GM23338 (cell line): ENCODE results near the gene FAM209B.

Experiments
- EZH2 ChIP-seq: fragments of 200-600 bp; sonication (generic); IDR thresholded peaks from one replicate; pipeline ENCODE4 v1.8.0; 2017; ENCODE audit warnings: antibody characterized with exemption, mild to moderate bottlenecking, low read depth; ENCODE audit not compliant: unreplicated experiment
- EZH2phosphoT487 ChIP-seq: fragments of 200-600 bp; sonication (generic); IDR thresholded peaks from one replicate; pipeline ENCODE4 v1.8.1; 2018; ENCODE audit warnings: antibody characterized with exemption; ENCODE audit not compliant: unreplicated experiment
- JUNB ChIP-seq: IDR thresholded peaks from one replicate; pipeline ENCODE4 v1.6.1; 2016; ENCODE audit warnings: antibody characterized with exemption; ENCODE audit not compliant: unreplicated experiment
- NANOG ChIP-seq: IDR thresholded peaks from 2 replicates; pipeline ENCODE4 v1.6.1; 2016; ENCODE audit warnings: antibody characterized with exemption, borderline replicate concordance
- POLR2AphosphoS5 ChIP-seq: IDR thresholded peaks from 2 replicates; pipeline ENCODE4 v1.6.1; 2016; ENCODE audit warnings: antibody characterized with exemption, low read depth
- REST ChIP-seq: IDR thresholded peaks from one replicate; pipeline ENCODE4 v1.6.1; 2018; ENCODE audit warnings: antibody characterized with exemption; ENCODE audit not compliant: unreplicated experiment
- ZNF114 ChIP-seq: fragments of 250-450 bp; sonication (Bioruptor Pico); IDR thresholded peaks from 2 replicates; pipeline ENCODE4 v1.5.0; 2020; ENCODE audit warnings: mild to moderate bottlenecking, moderate library complexity
- TF ChIP-seq, protein P1 (sequence below), 2 experiments: fragments of 200-600 bp in 1 of 2; sonication (generic) in 1 of 2; conservative IDR thresholded peaks; 2 replicates each; pipeline versions ENCODE4 v1.5.1 to v1.6.1; 2016 to 2017; ENCODE audit warnings: antibody characterized with exemption in 2 of 2, low read depth in 2 of 2, mild to moderate bottlenecking in 2 of 2, moderate library complexity in 1 of 2
- TF ChIP-seq, protein P2 (sequence below): IDR thresholded peaks from 2 replicates; pipeline ENCODE4 v1.6.1; 2016; ENCODE audit warnings: antibody characterized with exemption
- TF ChIP-seq, protein P3 (sequence below): fragments of 250-450 bp; sonication (Bioruptor Pico); IDR thresholded peaks from 2 replicates; pipeline ENCODE4 v1.5.0; 2020; ENCODE audit warnings: mild to moderate bottlenecking, moderate library complexity

DNA sequence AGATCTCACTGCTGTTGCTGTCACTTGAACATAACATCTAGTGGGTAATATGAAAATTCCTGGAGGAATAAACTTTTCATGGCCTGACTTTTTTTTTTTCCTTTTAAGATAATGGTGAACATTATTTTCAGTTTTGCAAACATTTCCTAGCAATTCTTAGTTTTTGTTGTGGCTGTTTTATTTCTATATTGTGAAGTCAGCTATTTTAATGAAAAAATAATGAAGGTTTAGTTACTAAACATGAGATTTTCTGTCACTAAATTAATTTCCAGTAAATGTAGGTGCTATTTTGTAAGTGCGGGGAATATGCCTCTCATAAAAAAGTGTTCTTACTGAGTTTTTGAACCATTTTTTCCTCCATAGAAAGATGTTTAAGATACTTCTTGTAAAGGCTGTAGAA, 31.9 kb upstream of the FAM209B start:
- TF ChIP-seq, protein P1, sequence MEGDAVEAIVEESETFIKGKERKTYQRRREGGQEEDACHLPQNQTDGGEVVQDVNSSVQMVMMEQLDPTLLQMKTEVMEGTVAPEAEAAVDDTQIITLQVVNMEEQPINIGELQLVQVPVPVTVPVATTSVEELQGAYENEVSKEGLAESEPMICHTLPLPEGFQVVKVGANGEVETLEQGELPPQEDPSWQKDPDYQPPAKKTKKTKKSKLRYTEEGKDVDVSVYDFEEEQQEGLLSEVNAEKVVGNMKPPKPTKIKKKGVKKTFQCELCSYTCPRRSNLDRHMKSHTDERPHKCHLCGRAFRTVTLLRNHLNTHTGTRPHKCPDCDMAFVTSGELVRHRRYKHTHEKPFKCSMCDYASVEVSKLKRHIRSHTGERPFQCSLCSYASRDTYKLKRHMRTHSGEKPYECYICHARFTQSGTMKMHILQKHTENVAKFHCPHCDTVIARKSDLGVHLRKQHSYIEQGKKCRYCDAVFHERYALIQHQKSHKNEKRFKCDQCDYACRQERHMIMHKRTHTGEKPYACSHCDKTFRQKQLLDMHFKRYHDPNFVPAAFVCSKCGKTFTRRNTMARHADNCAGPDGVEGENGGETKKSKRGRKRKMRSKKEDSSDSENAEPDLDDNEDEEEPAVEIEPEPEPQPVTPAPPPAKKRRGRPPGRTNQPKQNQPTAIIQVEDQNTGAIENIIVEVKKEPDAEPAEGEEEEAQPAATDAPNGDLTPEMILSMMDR (conservative IDR thresholded peaks at IDR 0.05; ENCODE audit: low read depth in 2 of 2): no peak
- no peak for TF ChIP-seq ZNF114 (CRISPR knock-in tag)
- TF ChIP-seq EZH2: no peak
- TF ChIP-seq, protein P2, sequence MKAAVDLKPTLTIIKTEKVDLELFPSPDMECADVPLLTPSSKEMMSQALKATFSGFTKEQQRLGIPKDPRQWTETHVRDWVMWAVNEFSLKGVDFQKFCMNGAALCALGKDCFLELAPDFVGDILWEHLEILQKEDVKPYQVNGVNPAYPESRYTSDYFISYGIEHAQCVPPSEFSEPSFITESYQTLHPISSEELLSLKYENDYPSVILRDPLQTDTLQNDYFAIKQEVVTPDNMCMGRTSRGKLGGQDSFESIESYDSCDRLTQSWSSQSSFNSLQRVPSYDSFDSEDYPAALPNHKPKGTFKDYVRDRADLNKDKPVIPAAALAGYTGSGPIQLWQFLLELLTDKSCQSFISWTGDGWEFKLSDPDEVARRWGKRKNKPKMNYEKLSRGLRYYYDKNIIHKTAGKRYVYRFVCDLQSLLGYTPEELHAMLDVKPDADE: no peak
- TF ChIP-seq REST: no peak
- no peak for TF ChIP-seq POLR2AphosphoS5
- TF ChIP-seq EZH2phosphoT487: no peak
- TF ChIP-seq JUNB: no peak
- TF ChIP-seq, protein P3, sequence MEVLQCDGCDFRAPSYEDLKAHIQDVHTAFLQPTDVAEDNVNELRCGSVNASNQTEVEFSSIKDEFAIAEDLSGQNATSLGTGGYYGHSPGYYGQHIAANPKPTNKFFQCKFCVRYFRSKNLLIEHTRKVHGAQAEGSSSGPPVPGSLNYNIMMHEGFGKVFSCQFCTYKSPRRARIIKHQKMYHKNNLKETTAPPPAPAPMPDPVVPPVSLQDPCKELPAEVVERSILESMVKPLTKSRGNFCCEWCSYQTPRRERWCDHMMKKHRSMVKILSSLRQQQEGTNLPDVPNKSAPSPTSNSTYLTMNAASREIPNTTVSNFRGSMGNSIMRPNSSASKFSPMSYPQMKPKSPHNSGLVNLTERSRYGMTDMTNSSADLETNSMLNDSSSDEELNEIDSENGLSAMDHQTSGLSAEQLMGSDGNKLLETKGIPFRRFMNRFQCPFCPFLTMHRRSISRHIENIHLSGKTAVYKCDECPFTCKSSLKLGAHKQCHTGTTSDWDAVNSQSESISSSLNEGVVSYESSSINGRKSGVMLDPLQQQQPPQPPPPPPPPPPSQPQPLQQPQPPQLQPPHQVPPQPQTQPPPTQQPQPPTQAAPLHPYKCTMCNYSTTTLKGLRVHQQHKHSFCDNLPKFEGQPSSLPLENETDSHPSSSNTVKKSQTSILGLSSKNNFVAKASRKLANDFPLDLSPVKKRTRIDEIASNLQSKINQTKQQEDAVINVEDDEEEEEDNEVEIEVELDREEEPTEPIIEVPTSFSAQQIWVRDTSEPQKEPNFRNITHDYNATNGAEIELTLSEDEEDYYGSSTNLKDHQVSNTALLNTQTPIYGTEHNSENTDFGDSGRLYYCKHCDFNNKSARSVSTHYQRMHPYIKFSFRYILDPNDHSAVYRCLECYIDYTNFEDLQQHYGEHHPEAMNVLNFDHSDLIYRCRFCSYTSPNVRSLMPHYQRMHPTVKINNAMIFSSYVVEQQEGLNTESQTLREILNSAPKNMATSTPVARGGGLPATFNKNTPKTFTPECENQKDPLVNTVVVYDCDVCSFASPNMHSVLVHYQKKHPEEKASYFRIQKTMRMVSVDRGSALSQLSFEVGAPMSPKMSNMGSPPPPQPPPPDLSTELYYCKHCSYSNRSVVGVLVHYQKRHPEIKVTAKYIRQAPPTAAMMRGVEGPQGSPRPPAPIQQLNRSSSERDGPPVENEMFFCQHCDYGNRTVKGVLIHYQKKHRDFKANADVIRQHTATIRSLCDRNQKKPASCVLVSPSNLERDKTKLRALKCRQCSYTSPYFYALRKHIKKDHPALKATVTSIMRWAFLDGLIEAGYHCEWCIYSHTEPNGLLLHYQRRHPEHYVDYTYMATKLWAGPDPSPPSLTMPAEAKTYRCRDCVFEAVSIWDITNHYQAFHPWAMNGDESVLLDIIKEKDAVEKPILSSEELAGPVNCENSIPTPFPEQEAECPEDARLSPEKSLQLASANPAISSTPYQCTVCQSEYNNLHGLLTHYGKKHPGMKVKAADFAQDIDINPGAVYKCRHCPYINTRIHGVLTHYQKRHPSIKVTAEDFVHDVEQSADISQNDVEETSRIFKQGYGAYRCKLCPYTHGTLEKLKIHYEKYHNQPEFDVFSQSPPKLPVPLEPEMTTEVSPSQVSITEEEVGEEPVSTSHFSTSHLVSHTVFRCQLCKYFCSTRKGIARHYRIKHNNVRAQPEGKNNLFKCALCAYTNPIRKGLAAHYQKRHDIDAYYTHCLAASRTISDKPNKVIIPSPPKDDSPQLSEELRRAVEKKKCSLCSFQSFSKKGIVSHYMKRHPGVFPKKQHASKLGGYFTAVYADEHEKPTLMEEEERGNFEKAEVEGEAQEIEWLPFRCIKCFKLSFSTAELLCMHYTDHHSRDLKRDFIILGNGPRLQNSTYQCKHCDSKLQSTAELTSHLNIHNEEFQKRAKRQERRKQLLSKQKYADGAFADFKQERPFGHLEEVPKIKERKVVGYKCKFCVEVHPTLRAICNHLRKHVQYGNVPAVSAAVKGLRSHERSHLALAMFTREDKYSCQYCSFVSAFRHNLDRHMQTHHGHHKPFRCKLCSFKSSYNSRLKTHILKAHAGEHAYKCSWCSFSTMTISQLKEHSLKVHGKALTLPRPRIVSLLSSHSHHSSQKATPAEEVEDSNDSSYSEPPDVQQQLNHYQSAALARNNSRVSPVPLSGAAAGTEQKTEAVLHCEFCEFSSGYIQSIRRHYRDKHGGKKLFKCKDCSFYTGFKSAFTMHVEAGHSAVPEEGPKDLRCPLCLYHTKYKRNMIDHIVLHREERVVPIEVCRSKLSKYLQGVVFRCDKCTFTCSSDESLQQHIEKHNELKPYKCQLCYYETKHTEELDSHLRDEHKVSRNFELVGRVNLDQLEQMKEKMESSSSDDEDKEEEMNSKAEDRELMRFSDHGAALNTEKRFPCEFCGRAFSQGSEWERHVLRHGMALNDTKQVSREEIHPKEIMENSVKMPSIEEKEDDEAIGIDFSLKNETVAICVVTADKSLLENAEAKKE (CRISPR knock-in tag): no peak
- no peak for TF ChIP-seq NANOG
